A549 (cell line): ENCODE results near the gene BCO2. TPM values are rescaled to one million over a fixed set of nuclear protein-coding genes. Genes with fewer than 3 reads are reported as not detected.

Source experiments
- ATAC-seq, 2 experiments: fragments of 200-7000 bp in 1 of 2; fragments of >200 bp in 1 of 2; cut with Nextera tagmentation in 1 of 2; cut with Tn5 transposase in 1 of 2; 3 replicates each; pipeline versions ENCODE4 v1.8.0 to v1.9.1; 2018 to 2020; ENCODE audit warnings: mild to moderate bottlenecking in 1 of 2, moderate library complexity in 1 of 2
- CTCF ChIA-PET: fragments of 300-600 bp; sonication (Branson Sonifier 250); formaldehyde crosslinking; extraction: SDS; loops from one replicate; lab custom pipeline; 2021; ENCODE audit warnings: antibody characterized with exemption, inconsistent platforms; lab: Yijun Ruan, JAX
- POLR2A ChIA-PET: fragments of 350-600 bp; formaldehyde crosslinking; extraction: SDS; loops from one replicate; lab custom pipeline; 2021; ENCODE audit warnings: antibody characterized with exemption, inconsistent platforms; lab: Yijun Ruan, JAX
- DNase-seq, 2 experiments: peaks; one replicate each; pipeline versions ENCODE4 v3.0.0 to v3.0.0-alpha.2; 2011 to 2016; ENCODE audit warnings: low read depth in 1 of 2, low spot score in 1 of 2
- FAIRE-seq: peaks from 2 replicates; lab custom pipeline; 2011; peaks lifted over from hg19 to GRCh38; lab: Jason Lieb, UNC
- H3K27ac ChIP-seq, 2 experiments: fragments of >200 bp; sonication (Bioruptor Twin); formaldehyde crosslinking; 3 replicates each; pipeline ENCODE4 v1.5.1; 2016 to 2017
- H3K4me1 ChIP-seq: fragments of >200 bp; sonication (Bioruptor Twin); formaldehyde crosslinking; 3 replicates; pipeline ENCODE4 v1.6.1; 2016
- H3K4me2 ChIP-seq: fragments of >200 bp; sonication (Bioruptor Twin); formaldehyde crosslinking; 3 replicates; pipeline ENCODE4 v1.6.1; 2016
- H3K4me3 ChIP-seq: fragments of >200 bp; sonication (Bioruptor Twin); formaldehyde crosslinking; 3 replicates; pipeline ENCODE4 v1.5.1; 2016
- H3K9me3 ChIP-seq: fragments of >200 bp; sonication (Bioruptor Twin); formaldehyde crosslinking; 3 replicates; pipeline ENCODE4 v1.6.1; 2016
- BHLHE40 ChIP-seq: IDR thresholded peaks from 2 replicates; pipeline ENCODE4 v1.6.1; 2012; ENCODE audit warnings: low read depth, low read length, inconsistent platforms
- CBX2 ChIP-seq: fragments of 200-600 bp; sonication (generic); IDR thresholded peaks from 2 replicates; pipeline ENCODE4 v1.6.1; 2016; ENCODE audit warnings: low read depth, mild to moderate bottlenecking, borderline replicate concordance
- CHD4 ChIP-seq: fragments of 200-600 bp; sonication (generic); IDR thresholded peaks from 2 replicates; pipeline ENCODE4 v1.6.1; 2016; ENCODE audit warnings: antibody characterized with exemption, mild to moderate bottlenecking, borderline replicate concordance
- CTCF ChIP-seq: fragments of >200 bp; sonication (Bioruptor Twin); formaldehyde crosslinking; IDR thresholded peaks from 3 replicates; pipeline ENCODE4 v1.5.1; 2016
- EHF ChIP-seq: fragments of 250-450 bp; sonication (Bioruptor Pico); IDR thresholded peaks from 2 replicates; pipeline ENCODE4 v1.5.0; 2020; ENCODE audit warnings: mild to moderate bottlenecking
- FOSB ChIP-seq: fragments of 250-450 bp; sonication (Bioruptor Pico); IDR thresholded peaks from 2 replicates; pipeline ENCODE4 v1.5.0; 2020; ENCODE audit warnings: mild to moderate bottlenecking, moderate library complexity
- FOXS1 ChIP-seq: fragments of 250-450 bp; sonication (Bioruptor Pico); IDR thresholded peaks from 2 replicates; pipeline ENCODE4 v1.5.0; 2020; ENCODE audit warnings: mild to moderate bottlenecking, moderate library complexity
- HOXA7 ChIP-seq: fragments of 250-450 bp; sonication (Bioruptor Pico); IDR thresholded peaks from 2 replicates; pipeline ENCODE4 v1.5.0; 2020; ENCODE audit warnings: mild to moderate bottlenecking, moderate library complexity
- HOXB13 ChIP-seq: fragments of 250-450 bp; sonication (Bioruptor Pico); IDR thresholded peaks from 2 replicates; pipeline ENCODE4 v1.5.0; 2020; ENCODE audit warnings: low read depth, mild to moderate bottlenecking, moderate library complexity
- JUN ChIP-seq, 2 experiments: fragments of >200 bp; sonication (Bioruptor Twin); formaldehyde crosslinking; IDR thresholded peaks; 2 replicates in 1 of 2; 3 replicates in 1 of 2; pipeline ENCODE4 v1.6.1; 2016 to 2017
- JUNB ChIP-seq: fragments of >200 bp; sonication (Bioruptor Twin); formaldehyde crosslinking; IDR thresholded peaks from 2 replicates; pipeline ENCODE4 v1.6.1; 2016
- KDM5A ChIP-seq: fragments of 200-600 bp; sonication (generic); IDR thresholded peaks from 2 replicates; pipeline ENCODE4 v1.6.1; 2016; ENCODE audit warnings: antibody characterized with exemption, mild to moderate bottlenecking
- MAZ ChIP-seq: fragments of 150-350 bp; IDR thresholded peaks from 2 replicates; pipeline ENCODE4 v1.6.1; 2014; ENCODE audit warnings: antibody characterized with exemption, low read depth, low read length, borderline replicate concordance
- NFE2L2 ChIP-seq: fragments of 150-350 bp; conservative IDR thresholded peaks from 2 replicates; pipeline ENCODE4 v1.6.1; 2014; ENCODE audit warnings: low read length
- NR3C1 ChIP-seq: fragments of >200 bp; sonication (Bioruptor Twin); formaldehyde crosslinking; IDR thresholded peaks from 3 replicates; pipeline ENCODE4 v1.6.1; 2017
- RARB ChIP-seq: fragments of 250-450 bp; sonication (Bioruptor Pico); IDR thresholded peaks from 2 replicates; pipeline ENCODE4 v1.8.0; 2021; ENCODE audit warnings: mild to moderate bottlenecking, moderate library complexity
- RCOR1 ChIP-seq: fragments of 150-350 bp; IDR thresholded peaks from 2 replicates; pipeline ENCODE4 v1.6.1; 2014; ENCODE audit warnings: antibody characterized with exemption, low read length, low read depth
- RNF2 ChIP-seq: fragments of 200-600 bp; sonication (generic); IDR thresholded peaks from 2 replicates; pipeline ENCODE4 v1.6.1; 2016; ENCODE audit warnings: low read depth, mild to moderate bottlenecking, antibody characterized with exemption, moderate library complexity, borderline replicate concordance
- SMC3 ChIP-seq: fragments of >200 bp; sonication (Bioruptor Twin); formaldehyde crosslinking; IDR thresholded peaks from 3 replicates; pipeline ENCODE4 v1.6.1; 2018; ENCODE audit warnings: inconsistent platforms
- ZC3H11A ChIP-seq: fragments of 450-650 bp; IDR thresholded peaks from 2 replicates; pipeline ENCODE4 v1.6.1; 2014; ENCODE audit warnings: antibody characterized with exemption, mild to moderate bottlenecking
- ZNF302 ChIP-seq: fragments of 250-450 bp; sonication (Bioruptor Pico); IDR thresholded peaks from 2 replicates; pipeline ENCODE4 v1.9.0; 2021; ENCODE audit warnings: inconsistent platforms, mild to moderate bottlenecking, moderate library complexity
- ZSCAN20 ChIP-seq: fragments of 250-450 bp; sonication (Bioruptor Pico); IDR thresholded peaks from 2 replicates; pipeline ENCODE4 v1.8.0; 2022; ENCODE audit warnings: mild to moderate bottlenecking, moderate library complexity
- WGBS: methylation state at CpG from one replicate; pipeline ENCODE4 v1.1.6; 2017; ENCODE audit errors: missing lambda C conversion rate; 5-methylcytosine and 5-hydroxymethylcytosine counted together
- polyA plus RNA-seq, 4 experiments: library from polyadenylated mRNA; depleted of rRNA in 3 of 4; stranded (reverse); fragments of >200 nt; fragmentation: RNase III in 1 of 4; extraction: RNeasy Plus Mini Kit Qiagen cat#74134 plus additional on column Dnase treatment in 1 of 4; gene quantifications; 2 replicates in 3 of 4; 3 replicates in 1 of 4; pipeline ENCODE4 v1.2.3, GENCODE V29; 2011 to 2017
- TF ChIP-seq, protein P1 (sequence below): fragments of 200-600 bp; sonication (generic); IDR thresholded peaks from 2 replicates; pipeline ENCODE4 v1.6.1; 2016; ENCODE audit warnings: antibody characterized with exemption, mild to moderate bottlenecking, moderate library complexity
- TF ChIP-seq, protein P2 (sequence below): IDR thresholded peaks from 2 replicates; pipeline ENCODE4 v1.6.1; 2012; ENCODE audit warnings: low read depth, borderline replicate concordance

The BCO2 gene
- polyA plus RNA-seq, 2 of the 4 experiments (the other 2 are of a cell fraction) = 1.3 to 1.9 TPM

DNA sequence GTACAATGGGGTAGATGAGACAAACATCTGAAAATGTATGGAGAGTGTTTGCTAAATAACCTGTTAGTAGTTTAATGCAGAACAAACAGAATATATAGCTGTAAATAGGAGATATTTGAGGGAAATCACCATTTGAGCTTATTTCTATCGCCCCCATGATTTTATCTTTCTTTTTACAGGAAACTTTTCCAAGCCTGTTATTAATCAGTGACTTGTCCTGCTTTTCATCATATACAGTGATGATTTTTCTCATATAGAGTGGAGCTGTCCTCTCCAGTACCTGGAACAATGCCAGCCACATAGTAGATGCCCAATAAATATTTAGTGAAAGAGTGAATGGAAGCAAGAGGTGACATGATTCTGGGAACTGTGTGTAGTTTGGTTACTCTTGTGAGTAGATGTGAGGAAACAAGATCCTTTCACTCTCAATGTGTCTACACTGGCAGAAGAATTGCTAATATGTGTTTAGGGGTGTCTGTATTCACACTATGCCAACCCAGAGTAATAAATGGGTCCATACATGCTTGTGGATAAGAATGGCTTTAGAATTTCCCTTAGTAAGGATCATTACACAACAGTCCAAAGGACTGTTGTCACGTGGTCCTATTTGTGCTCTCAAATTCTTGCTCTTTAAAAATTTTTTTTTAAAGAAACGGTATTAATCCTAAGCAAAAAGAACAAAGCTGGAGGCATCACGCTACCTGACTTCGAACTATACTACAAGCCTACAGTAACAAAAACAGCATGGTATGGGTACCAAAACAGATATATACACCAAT, 48.6 kb downstream of the BCO2 start (continued):
- TF ChIP-seq, protein P1, sequence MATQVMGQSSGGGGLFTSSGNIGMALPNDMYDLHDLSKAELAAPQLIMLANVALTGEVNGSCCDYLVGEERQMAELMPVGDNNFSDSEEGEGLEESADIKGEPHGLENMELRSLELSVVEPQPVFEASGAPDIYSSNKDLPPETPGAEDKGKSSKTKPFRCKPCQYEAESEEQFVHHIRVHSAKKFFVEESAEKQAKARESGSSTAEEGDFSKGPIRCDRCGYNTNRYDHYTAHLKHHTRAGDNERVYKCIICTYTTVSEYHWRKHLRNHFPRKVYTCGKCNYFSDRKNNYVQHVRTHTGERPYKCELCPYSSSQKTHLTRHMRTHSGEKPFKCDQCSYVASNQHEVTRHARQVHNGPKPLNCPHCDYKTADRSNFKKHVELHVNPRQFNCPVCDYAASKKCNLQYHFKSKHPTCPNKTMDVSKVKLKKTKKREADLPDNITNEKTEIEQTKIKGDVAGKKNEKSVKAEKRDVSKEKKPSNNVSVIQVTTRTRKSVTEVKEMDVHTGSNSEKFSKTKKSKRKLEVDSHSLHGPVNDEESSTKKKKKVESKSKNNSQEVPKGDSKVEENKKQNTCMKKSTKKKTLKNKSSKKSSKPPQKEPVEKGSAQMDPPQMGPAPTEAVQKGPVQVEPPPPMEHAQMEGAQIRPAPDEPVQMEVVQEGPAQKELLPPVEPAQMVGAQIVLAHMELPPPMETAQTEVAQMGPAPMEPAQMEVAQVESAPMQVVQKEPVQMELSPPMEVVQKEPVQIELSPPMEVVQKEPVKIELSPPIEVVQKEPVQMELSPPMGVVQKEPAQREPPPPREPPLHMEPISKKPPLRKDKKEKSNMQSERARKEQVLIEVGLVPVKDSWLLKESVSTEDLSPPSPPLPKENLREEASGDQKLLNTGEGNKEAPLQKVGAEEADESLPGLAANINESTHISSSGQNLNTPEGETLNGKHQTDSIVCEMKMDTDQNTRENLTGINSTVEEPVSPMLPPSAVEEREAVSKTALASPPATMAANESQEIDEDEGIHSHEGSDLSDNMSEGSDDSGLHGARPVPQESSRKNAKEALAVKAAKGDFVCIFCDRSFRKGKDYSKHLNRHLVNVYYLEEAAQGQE = no peak
- TF ChIP-seq KDM5A = no peak
- TF ChIP-seq MAZ = no peak
- TF ChIP-seq CTCF = no peak
- TF ChIP-seq FOXS1 = no peak
- no peak for TF ChIP-seq CBX2
- TF ChIP-seq, all 56 proteins: peak for 0

DNA sequence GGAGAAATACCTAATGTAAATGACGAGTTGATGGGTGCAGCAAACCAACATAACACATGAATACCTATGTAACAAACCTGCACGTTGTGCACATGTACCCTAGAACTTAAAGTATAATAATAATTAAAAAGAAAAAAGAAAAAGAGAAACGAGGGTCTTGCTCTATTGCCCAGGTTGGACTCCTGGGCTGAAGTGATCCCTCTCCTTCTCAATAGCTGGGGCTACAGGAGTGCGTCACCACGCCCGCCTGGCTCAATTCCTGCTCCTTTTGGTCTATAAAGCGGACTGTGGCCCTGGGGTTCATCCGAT, 50.4 kb downstream of the BCO2 start:
- ChIA-PET CTCF (interaction anchor here (0.7 to 14.6 kb wide), 2 partner anchors 56 to 121 kb away, joined by 3 to 247 read pairs; no protein-coding TSS in a partner anchor), POLR2A (interaction anchor here (0.6 kb wide), 1 partner anchor 24 kb away, joined by 3 read pairs; no protein-coding TSS in a partner anchor)
- Histone ChIP-seq H3K9me3 (no peaks in the 10 kb centered on the region), H3K4me3 (peak overlapping the region; percentile 80), H3K4me1 (peaks cover 16% of the 10 kb centered on the region), H3K4me2 (peak overlapping the region; percentile 91), H3K27ac (peak overlapping the region; percentile 99 to 100)
- ATAC-seq (no peak), DNase-seq (no peak), FAIRE-seq (no peak)
- WGBS = 14% methylated on average over 8 of the region's 8 CpGs
- TF ChIP-seq EHF (CRISPR knock-in tag) = no peak
- TF ChIP-seq JUNB = no peak
- TF ChIP-seq RCOR1 = no peak
- no peak for TF ChIP-seq RNF2
- TF ChIP-seq CHD4 = no peak
- no peak for TF ChIP-seq SMC3
- TF ChIP-seq BHLHE40 = no peak
- no peak for TF ChIP-seq FOSB (CRISPR knock-in tag)
- no peak for TF ChIP-seq NR3C1
- no peak for TF ChIP-seq ZNF302 (CRISPR knock-in tag)
- TF ChIP-seq, protein P2, sequence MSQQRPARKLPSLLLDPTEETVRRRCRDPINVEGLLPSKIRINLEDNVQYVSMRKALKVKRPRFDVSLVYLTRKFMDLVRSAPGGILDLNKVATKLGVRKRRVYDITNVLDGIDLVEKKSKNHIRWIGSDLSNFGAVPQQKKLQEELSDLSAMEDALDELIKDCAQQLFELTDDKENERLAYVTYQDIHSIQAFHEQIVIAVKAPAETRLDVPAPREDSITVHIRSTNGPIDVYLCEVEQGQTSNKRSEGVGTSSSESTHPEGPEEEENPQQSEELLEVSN = no peak
- no peak for TF ChIP-seq HOXA7 (CRISPR knock-in tag)
- TF ChIP-seq HOXB13 (CRISPR knock-in tag) = no peak
- TF ChIP-seq ZSCAN20 (CRISPR knock-in tag) = no peak
- no peak for TF ChIP-seq JUN (IDR thresholded peaks at IDR 0.05)
- no peak for TF ChIP-seq ZC3H11A
- no peak for TF ChIP-seq RARB (CRISPR knock-in tag)
- no peak for TF ChIP-seq NFE2L2
